GM19328 (cell line): ENCODE results near the gene DGKA.
"Not testable (repeated sequence)": the region's sequence is repeated elsewhere in the genome, so short reads cannot be mapped to it uniquely, and the experiment has no call there.

Experiments
- ATAC-seq: cut with Tn5 transposase; IDR thresholded peaks from one replicate; pipeline ENCODE4 v1.9.1; 2021; ENCODE audit warnings: mild to moderate bottlenecking, moderate library complexity; ENCODE audit not compliant: unreplicated experiment

DGKA gene

DNA sequence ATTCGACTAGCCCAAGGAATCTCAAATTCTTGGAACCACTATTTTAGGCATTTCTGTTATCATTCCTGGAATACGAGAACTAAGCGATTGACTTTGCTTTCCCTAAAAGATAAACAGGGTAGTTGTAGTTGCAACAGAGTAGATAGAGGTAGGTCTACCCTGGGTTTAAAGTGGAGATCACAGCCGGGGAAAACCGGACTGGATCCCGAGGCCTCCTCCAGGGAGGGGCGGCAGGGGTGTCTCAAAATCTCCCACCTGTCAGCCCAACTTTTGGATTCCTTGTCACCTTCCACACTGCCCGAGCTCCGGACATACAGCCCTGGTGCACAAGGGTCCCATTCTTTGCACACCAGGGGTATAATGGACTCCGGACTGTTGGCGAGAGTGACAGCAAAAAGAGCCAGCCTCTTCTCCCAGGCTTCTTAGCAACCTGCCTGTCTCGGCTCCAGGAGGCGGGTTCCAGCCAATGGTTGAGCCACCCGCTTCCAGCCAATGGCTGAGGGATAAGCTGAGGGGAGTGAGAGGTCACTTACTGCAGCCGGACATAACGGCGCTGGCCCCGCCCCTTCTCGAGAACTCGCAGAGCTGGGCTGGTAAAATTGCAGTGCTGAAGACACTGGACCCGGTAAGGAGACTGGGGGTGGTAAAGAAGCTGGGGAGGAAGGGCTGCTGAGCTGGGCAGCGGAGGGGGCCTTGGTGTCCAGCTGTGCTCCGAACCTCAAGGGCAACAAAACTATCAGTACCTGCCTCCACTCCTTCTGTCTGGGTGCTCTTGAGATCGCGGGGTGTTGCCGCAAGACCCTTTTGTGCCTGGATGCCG, 66.0 kb downstream of the DGKA start, which contains the start of gene SUOX:
Gene SUOX (plus strand): TSS at position 562 of the 820 bp plus-strand sequence. CDS start 4,946 bp downstream, outside the sequence.
- peak; percentile 99 for ATAC-seq

DNA sequence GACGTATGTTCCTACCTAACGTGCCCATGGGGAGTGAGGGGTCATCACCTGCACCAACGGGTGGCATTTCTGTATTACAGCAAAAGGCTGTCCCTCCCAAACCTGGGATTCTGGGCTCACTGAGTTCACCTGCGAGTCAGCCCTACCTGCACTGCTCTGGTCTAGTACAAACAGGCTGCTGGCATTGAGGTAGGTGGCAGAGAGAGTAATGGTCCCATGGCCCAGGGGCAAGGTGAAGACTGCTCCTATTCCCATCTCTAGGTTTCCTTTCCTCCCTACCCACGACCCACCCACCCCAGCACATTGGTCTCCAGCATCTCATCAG, 66.5 kb downstream of the DGKA start:
- no peak for ATAC-seq

DNA sequence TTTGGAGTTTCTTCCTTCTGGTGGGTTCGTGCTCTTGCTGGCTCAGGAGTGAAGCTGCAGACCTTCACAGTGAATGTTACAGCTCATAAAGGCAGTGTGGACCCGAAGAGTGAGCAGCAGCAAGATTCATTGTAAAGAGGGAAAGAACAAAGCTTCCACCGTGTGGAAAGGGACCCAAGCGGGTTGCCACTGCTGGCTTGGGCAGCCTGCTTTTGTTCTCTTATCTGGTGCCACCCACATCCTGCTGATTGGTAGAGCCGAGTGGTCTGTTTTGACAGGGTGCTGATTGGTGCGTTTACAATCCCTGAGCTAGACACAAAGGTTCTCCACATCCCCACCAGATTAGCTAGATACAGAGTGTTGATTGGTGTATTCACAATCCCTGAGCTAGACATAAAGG, 68.6 kb downstream of the DGKA start:
- not testable (repeated sequence) for ATAC-seq

DNA sequence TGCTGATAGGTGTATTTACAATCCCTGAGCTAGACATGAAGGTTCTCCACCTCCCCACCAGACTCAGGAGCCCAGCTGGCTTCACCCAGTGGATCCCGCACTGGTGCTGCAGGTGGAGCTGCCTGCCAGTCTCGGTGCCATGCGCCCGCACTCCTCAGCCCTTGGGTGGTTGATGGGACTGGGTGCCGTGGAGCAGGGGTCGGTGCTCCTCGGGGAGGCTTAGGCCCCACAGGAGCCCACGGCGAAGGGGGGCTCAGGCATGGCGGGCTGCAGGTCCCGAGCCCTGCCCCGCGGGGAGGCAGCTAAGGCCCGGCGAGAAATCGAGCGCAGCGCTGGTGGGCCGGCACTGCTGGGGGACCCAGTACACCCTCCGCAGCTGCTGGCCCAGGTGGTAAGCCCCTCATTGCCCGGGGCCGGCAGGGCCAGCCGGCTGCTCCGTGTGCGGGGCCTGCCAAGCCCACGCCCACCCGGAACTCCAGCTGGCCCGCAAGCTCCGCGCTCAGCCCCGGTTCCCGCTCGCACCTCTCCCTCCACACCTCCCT, 69.1 kb downstream of the DGKA start:
- ATAC-seq, result not testable (repeated sequence)

DNA sequence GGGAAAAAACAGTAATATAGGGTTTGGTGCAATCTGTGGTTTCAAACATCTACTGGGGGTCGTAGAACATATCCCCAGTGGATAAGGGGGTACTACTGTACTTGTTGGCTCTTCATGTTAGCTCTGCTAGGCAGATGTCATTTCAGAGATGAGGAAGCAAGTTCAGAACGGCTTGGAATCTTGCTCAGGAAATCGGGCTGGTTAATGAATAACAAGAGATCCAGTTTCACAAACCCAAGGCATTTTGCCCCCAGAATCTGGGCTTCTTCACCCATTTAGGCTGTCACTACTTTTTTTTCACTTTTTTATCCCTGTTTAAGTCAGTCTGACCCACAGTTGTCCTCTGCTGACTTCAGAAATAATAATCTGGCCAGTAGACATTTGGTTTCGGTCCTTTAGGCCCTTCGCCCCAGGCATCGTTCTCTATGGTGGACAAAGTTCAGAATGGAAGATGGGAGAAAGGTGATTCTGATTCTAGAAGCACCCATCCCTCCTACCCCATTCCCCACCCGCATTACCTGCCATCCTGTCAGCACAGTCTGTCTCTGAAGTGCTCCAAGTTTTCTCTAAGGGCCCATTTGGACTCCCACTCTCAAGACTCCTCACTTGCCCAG, 70.6 kb downstream of the DGKA start:
- no peak for ATAC-seq

DNA sequence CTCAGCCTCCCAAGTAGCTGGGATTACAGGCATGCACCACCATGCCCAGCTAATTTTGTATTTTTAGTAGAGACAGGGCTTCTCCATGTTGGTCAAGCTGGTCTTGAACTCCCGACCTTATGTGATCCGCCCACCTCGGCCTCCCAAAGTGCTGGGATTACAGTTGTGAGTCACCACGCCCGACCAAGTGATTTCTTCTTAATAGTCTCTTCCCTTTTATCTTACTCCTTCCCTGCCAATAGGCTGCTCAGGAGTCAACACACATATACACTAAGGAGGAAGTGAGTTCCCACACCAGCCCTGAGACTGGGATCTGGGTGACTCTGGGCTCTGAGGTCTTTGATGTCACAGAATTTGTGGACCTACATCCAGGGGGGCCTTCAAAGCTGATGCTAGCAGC, 72.4 kb downstream of the DGKA start:
- ATAC-seq, result not testable (repeated sequence)
